HFF-Myc (cell line): ENCODE data around the gene KRTAP10-11.
"Not testable (repeated sequence)": the region's sequence is repeated elsewhere in the genome, so short reads cannot be mapped to it uniquely, and the experiment has no call there.

Source experiments
- DNase-seq: peaks from one replicate; pipeline ENCODE4 v3.0.0-alpha.2; 2011; ENCODE audit warnings: low read depth; ENCODE audit errors: extremely low read depth
- H3K4me3 ChIP-seq: replicated peaks from 2 replicates; pipeline ENCODE4 v1.5.1; 2011; ENCODE audit warnings: low read depth, mild to moderate bottlenecking, control low read depth, low read length
- CTCF ChIP-seq: IDR thresholded peaks from 2 replicates; pipeline ENCODE4 v1.5.1; 2012; ENCODE audit warnings: mild to moderate bottlenecking, low read depth, low read length, control low read depth; ENCODE audit errors: missing control alignments

Gene KRTAP10-11

DNA sequence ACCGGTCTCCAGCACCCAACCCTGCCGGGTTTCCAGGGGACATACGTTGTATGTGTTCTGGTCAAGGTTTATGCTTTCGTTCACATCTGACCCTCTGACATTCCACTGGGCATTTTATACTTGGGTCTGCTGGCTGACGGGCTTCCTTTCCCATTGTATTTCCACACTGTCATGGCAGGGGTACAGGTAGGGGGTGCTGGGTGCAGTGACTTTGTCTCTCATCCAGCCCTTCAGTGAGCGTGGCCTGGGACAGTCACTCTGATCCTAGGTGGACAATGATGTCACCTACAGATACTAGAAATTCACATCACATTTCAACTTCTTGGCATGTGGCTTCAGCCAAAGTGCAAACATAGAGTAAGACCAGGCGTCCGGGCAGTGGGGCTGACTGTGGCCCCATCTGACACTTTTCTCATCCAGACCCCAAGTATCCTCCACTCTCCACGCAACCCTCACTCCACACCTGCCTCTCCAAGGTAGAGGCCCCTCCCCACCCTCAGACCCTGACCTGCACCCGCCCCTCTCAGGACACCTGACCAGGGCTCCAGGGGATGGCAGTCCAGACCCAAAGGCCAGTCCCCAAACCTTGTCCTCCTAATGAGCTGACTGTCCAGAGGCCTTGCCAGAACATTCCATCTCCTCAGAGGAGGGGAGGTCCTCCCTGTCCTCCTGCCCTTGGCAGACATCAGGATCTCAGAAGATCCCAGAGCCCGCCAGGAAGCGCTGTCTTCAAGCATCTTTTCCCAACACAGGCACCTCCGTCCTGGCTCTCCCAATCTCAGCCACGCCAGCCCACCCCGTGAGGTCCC, 9.8 kb upstream of the KRTAP10-11 start:
- TF ChIP-seq CTCF = no peak
- no peak overlapping the region for H3K4me3 ChIP-seq
- DNase-seq = no peak

DNA sequence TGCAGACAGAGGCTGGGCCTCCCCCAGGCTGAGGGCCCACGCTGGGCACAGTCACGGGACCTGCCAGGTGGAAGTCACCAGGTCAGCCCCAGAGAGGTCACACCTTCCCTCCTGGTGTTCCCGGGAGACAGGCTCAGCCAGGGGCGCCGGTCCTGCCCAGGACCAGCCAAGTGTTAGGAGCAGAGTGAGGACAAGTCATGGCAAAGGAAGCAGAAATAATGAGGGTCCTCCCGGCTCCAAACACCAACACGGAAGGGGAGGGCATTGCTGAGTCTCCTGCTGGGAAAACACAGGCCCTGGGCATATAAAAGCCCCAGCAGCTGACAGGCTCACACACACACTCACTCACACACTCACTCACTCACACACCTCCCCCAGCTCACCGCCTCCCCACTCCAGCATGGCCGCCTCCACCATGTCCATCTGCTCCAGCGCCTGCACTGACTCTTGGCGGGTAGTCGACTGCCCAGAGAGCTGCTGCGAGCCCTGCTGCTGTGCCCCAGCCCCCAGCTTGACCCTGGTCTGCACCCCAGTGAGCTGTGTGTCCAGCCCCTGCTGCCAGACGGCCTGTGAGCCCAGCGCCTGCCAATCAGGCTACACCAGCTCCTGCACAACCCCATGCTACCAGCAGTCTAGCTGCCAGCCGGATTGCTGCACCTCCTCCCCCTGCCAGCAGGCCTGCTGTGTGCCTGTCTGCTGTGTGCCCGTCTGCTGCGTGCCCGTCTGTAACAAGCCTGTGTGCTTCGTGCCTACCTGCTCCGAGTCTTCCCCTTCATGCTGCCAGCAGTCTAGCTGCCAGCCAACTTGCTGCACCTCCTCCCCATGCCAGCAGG, 9.0 kb upstream of the KRTAP10-11 start, which contains the start of gene KRTAP10-10:
KRTAP10-10 (plus strand) TSS at position 339 of the 833 bp plus-strand sequence; CDS start at position 401, 62 bp downstream.
- DNase-seq = no peak
- no peak within 1 kb of the TSS for H3K4me3 ChIP-seq
- no peak for TF ChIP-seq CTCF

DNA sequence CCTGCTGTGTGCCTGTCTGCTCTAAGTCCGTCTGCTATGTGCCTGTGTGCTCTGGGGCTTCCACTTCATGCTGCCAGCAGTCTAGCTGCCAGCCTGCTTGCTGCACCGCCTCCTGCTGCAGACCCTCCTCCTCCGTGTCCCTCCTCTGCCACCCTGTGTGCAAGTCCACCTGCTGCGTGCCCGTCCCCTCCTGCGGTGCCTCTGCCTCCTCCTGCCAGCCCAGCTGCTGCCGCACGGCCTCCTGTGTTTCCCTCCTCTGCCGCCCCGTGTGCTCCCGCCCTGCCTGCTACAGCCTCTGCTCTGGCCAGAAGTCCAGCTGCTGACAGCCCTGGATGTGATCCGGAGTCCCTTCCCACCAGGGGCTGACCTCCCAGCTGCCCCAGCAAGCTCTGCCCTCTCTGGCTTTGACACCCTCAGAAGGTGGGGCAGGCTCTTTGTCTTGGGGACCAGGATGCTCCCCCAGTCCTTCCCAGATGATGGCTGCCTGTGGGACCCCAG, 8.3 kb upstream of the KRTAP10-11 start:
- not testable (repeated sequence) for DNase-seq, H3K4me3 ChIP-seq

DNA sequence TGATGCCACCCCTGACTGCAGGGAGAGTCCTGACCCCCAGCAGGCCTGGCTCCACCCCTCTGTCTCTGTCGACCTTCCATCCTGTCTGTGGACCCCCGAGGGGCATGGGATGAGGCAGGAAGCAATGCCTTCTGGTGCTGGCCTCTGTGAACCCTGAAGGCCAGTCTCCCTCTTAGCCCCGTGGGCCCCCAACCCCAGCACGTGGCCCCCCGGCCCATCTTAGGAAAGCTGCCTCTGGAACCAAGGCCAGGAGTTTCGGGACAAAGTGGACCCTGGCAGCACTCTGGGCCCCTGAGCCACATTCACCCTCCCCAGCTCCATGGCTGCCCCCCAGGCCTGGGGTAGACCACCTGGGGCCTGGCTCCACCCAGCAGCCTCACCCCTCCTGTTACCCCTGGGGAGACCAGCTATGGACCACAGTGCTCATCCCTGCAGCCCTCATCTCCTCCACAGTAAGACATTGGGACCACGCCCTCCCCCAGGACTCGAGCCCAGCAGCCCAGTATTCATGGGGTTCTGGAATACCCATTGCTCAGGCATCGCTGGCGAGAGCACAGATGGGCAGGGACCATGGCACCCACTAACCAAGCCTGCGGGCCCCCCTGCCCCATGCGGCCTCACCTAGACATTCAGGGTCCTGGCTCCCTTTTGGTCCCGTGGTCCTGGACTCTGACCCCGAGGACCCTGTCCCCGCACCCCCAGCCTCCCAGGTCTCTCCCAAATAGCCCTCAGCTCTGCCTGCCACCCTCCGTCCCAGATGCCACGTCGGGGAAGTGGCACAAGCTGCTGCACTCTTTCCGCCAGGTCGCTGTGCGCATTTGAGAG, 7.5 kb upstream of the KRTAP10-11 start:
- H3K4me3 ChIP-seq, DNase-seq: not testable (repeated sequence)

GRCh38 chr21:44639331-44639655, 6.9 kb upstream of the KRTAP10-11 start:
- TF ChIP-seq CTCF = no peak
- no peak overlapping the region for H3K4me3 ChIP-seq
- no peak for DNase-seq

DNA sequence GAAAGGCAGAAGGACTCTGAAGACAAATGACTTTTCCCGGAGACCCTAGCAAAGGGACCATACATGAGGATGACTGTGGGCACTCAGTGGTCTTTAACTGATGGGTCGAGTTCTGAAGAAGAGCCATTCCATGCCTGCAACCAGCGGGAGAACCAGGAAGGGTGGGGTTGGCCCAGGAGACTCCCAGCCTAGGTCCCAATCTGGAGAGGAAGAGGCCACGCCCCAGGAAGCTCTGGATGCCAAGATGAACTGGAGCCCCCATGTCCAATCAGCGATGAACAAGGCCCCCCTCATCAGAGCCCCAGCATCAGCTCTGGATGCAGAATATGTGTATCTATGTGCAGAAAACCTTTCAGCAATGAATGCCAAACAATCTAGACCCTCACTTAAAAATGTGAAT, 5.5 kb upstream of the KRTAP10-11 start:
- no peak for DNase-seq
- TF ChIP-seq CTCF = no peak
- H3K4me3 ChIP-seq = no peak overlapping the region

- H3K4me3 ChIP-seq = no peak overlapping the region
- no peak for TF ChIP-seq CTCF
- DNase-seq = no peak
Measured at GRCh38 chr21:44643741-44644310, 2.4 kb upstream of the KRTAP10-11 start.
